Suprapubic skin (tissue), 4 donors: Measurements from ENCODE around the gene BNIP1. TPM values are rescaled to one million over a fixed set of nuclear protein-coding genes. Genes with fewer than 3 reads are reported as not detected.

ENCODE experiments used
- DNase-seq, 2 donors: peaks; one replicate each; pipeline ENCODE4 v3.0.0-alpha.2; 2019; ENCODE audit warnings: low spot score in 2 of 2
- H3K27ac ChIP-seq: fragments of 200-600 bp; sonication (generic); one replicate; pipeline ENCODE4 v1.5.1; 2019
- H3K27me3 ChIP-seq: fragments of 200-600 bp; sonication (generic); one replicate; pipeline ENCODE4 v1.5.1; 2019
- H3K36me3 ChIP-seq: fragments of 200-600 bp; sonication (generic); one replicate; pipeline ENCODE4 v1.5.1; 2019
- H3K4me1 ChIP-seq: fragments of 200-600 bp; sonication (generic); one replicate; pipeline ENCODE4 v1.5.1; 2019
- H3K4me3 ChIP-seq: fragments of 200-600 bp; sonication (generic); one replicate; pipeline ENCODE4 v1.5.1; 2019; ENCODE audit warnings: mild to moderate bottlenecking
- H3K9me3 ChIP-seq: fragments of 200-600 bp; sonication (generic); one replicate; pipeline ENCODE4 v1.5.1; 2019
- EP300 ChIP-seq: sonication (generic); formaldehyde crosslinking; IDR thresholded peaks from one replicate; pipeline ENCODE4 v1.6.1; 2017; ENCODE audit warnings: antibody characterized with exemption
- POLR2A ChIP-seq, 2 donors: fragments of 450-650 bp; IDR thresholded peaks; one replicate each; pipeline ENCODE4 v1.6.1; 2017; ENCODE audit warnings: antibody characterized with exemption in 2 of 2, mild to moderate bottlenecking in 2 of 2, moderate library complexity in 2 of 2
- POLR2AphosphoS5 ChIP-seq, 3 donors: sonication (generic); formaldehyde crosslinking; IDR thresholded peaks; one replicate each; pipeline ENCODE4 v1.6.1; 2017; ENCODE audit warnings: antibody characterized with exemption in 3 of 3
- WGBS: methylation state at CpG from one replicate; pipeline ENCODE4 v1.1.5; 2018; 5-methylcytosine and 5-hydroxymethylcytosine counted together
- total RNA-seq, 4 donors: library from RNA; depleted of rRNA; stranded (reverse); fragments of >200 nt; gene quantifications; one replicate each; pipeline ENCODE4 v1.1.0, GENCODE V29; 2016
- TF ChIP-seq, protein P1 (sequence below), 2 donors: fragments of 200-600 bp in 1 of 2; fragments of 450-650 bp in 1 of 2; sonication (generic) in 1 of 2; IDR thresholded peaks; one replicate each; pipeline ENCODE4 v1.5.1; 2016 to 2019; ENCODE audit warnings: antibody characterized with exemption in 2 of 2, mild to moderate bottlenecking in 1 of 2, moderate library complexity in 1 of 2

Gene BNIP1
- total RNA-seq, 4 donors from 2014 or later, result 7.1 to 16.5 (median 9.2) TPM

DNA sequence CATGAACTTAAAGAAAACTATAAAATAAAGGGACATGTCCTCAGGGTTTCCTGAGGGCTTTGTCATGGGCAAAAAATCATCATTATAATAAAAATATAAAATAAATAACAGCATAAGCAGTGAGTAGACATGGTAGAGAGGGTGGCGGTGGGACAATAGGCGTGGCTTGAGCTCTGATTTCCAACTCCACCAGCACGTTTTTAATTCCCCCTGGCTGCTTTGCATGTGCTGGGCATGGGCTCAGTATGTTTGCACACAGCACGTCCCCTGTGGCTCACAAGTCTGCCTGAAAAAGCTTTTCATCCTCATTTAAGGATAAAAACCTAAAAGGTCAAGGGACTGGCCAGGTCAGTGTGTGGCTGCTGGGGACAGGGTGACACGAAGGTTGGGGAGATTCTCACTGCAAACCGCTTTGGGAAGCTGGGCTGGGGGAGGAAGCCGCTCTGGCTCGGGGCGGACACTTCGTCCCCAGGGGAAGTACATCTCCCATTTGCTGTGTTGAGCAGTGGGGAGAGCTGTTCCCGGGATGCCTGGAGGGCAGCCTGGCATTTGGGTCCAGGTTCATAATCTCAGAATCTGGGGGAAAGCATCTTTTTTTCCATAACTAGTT is 58.0 kb downstream of the BNIP1 start:
- H3K4me1 ChIP-seq, result peaks cover 17% of the 10 kb centered on the region
- no peaks in the 10 kb centered on the region for H3K9me3 ChIP-seq
- peaks cover 23% of the 10 kb centered on the region for H3K27me3 ChIP-seq
- peak overlapping the region; percentile 34 for H3K27ac ChIP-seq
- TF ChIP-seq EP300, result no peak
- TF ChIP-seq POLR2A (IDR thresholded peaks at IDR 0.05), result no peak
- WGBS, result 7% methylated on average over 11 of the region's 11 CpGs
- no peak overlapping the region for H3K4me3 ChIP-seq
- no peak for DNase-seq
- H3K36me3 ChIP-seq, result no peaks in the 10 kb centered on the region

DNA sequence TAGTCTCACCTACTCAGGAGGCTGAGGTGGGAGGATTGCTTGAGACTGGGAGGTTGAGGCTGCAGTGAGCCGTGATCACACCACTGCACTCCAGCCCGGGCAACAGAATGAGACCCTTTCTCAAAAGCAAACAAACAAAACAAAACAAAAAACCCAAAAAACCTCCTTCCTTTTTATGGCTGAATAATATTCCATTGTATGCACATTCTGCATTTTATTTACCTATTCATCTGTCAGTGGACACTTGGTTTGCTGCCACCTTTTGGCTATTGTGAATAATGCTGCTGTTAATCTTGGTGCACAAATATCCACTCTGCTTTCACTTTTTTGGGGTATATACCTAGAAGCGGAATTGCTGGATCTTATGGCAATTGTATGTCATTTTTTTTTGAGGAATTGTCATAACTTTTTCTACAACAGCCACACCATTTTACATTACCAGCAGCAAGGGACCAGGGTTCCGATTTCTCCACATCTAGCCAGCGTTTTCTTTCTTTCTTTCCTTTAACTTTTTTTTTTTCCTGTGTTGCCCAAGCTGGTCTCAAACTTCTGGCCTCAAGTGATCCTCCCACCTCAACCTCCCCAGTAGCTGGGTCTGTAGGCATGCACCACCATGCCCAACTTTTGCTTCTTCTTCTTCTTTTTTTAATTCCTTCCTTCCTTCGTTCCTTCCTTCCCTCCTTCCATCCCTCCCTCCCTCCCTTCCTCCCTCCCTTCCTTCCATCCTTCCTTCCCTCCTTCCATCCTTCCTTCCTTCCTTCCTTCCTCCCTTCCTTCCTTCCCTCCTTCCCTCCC is 60.1 kb downstream of the BNIP1 start:
- WGBS, result 87% methylated on average over 6 of the region's 6 CpGs
- no peak for DNase-seq
- Histone ChIP-seq H3K27ac (no peak overlapping the region), H3K9me3 (no peaks in the 10 kb centered on the region), H3K4me3 (no peak overlapping the region), H3K36me3 (no peaks in the 10 kb centered on the region), H3K27me3 (peaks cover 23% of the 10 kb centered on the region), H3K4me1 (peaks cover 13% of the 10 kb centered on the region)
- TF ChIP-seq EP300 (no peak), POLR2AphosphoS5 (IDR thresholded peaks at IDR 0.05) (no peak), POLR2A (IDR thresholded peaks at IDR 0.05) (no peak)
- TF ChIP-seq, protein P1, sequence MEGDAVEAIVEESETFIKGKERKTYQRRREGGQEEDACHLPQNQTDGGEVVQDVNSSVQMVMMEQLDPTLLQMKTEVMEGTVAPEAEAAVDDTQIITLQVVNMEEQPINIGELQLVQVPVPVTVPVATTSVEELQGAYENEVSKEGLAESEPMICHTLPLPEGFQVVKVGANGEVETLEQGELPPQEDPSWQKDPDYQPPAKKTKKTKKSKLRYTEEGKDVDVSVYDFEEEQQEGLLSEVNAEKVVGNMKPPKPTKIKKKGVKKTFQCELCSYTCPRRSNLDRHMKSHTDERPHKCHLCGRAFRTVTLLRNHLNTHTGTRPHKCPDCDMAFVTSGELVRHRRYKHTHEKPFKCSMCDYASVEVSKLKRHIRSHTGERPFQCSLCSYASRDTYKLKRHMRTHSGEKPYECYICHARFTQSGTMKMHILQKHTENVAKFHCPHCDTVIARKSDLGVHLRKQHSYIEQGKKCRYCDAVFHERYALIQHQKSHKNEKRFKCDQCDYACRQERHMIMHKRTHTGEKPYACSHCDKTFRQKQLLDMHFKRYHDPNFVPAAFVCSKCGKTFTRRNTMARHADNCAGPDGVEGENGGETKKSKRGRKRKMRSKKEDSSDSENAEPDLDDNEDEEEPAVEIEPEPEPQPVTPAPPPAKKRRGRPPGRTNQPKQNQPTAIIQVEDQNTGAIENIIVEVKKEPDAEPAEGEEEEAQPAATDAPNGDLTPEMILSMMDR (IDR thresholded peaks at IDR 0.05), result peak in 1 of 2 donors; percentile 32

DNA sequence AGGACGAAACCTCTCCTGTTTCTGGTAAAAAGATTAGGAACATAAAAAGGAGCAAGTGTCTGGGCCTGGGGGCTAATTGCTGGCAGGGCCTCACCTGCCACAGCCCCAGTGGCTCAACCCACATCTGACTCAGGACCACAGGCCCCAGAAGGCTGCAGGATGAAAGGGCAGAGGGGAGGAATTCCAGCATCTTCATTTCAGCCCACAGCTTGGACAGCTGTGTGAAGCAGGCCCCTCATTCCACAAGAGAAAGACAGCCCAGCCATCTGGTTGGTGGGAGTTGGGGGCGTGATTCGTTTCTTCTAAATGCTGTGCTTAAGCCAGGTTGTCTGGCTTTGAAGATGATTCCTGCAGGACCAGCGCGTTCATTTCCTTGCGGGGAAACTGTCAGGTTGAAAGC is 61.6 kb downstream of the BNIP1 start:
- DNase-seq, result no peak
- Histone ChIP-seq H3K4me3 (no peak overlapping the region), H3K9me3 (no peaks in the 10 kb centered on the region), H3K36me3 (no peaks in the 10 kb centered on the region), H3K4me1 (peaks cover 13% of the 10 kb centered on the region), H3K27me3 (peaks cover 21% of the 10 kb centered on the region), H3K27ac (no peak overlapping the region)
- no peak for TF ChIP-seq EP300
- no peak for TF ChIP-seq POLR2A (IDR thresholded peaks at IDR 0.05)
- TF ChIP-seq, protein P1 (IDR thresholded peaks at IDR 0.05), result no peak
- TF ChIP-seq POLR2AphosphoS5 (IDR thresholded peaks at IDR 0.05), result no peak
- WGBS, result 67% methylated on average over 5 of the region's 6 CpGs

DNA sequence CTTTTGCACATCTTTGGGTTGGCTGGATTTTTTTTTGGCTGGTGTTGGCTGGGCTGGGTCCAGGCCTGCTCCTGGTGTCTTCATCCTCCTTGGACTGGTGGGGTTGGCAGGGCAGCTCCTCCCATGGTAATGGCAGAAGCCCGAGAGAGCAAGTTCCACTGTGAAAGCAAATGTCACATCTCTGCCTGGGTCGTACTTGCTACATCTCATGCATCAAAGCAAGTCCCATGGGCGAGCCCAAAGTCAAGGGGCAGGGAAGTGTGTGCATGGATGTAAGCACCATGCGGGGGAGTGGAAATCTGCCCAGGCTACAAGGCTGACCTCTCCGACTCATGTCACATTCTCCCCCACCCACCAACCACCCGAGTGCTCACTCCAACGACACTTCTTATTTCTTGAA is 64.0 kb downstream of the BNIP1 start:
- 79% methylated on average over 7 of the region's 7 CpGs for WGBS
- H3K27me3 ChIP-seq, result peaks cover 10% of the 10 kb centered on the region
- TF ChIP-seq POLR2A (IDR thresholded peaks at IDR 0.05), result no peak
- no peak for TF ChIP-seq EP300
- no peak for TF ChIP-seq POLR2AphosphoS5 (IDR thresholded peaks at IDR 0.05)
- TF ChIP-seq, protein P1 (IDR thresholded peaks at IDR 0.05), result no peak

DNA sequence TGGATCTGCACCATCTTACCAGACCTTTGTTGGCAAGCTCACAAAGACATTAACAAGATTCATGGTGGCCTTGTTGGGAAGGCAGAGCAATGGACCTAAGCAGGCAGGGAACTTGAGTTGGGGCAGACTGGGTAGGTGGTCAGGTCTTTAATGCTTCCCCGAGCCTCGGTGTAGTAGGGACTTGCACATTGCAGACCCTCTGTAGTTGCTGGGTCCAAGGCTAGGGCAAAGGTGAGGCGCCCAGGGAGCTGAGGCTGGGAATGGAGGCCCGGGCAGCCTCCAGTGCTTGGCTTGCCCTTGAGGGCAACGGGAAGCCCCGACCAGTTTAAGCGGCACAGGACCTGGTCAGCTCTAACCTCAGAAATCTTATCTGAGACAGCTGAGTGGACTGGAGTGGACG is 66.5 kb downstream of the BNIP1 start:
- WGBS, result 95% methylated on average over 8 of the region's 8 CpGs
- no peak for DNase-seq

More for the DNA sequence above, 64.0 kb downstream of the BNIP1 start:
- Histone ChIP-seq H3K27ac (no peak overlapping the region), H3K36me3 (no peaks in the 10 kb centered on the region), H3K9me3 (no peaks in the 10 kb centered on the region), H3K4me1 (no peaks in the 10 kb centered on the region), H3K4me3 (no peak overlapping the region)
- no peak for DNase-seq

More for the DNA sequence above, 66.5 kb downstream of the BNIP1 start:
- TF ChIP-seq POLR2AphosphoS5 (IDR thresholded peaks at IDR 0.05) (no peak), POLR2A (IDR thresholded peaks at IDR 0.05) (no peak), EP300 (no peak)
- TF ChIP-seq, protein P1 (IDR thresholded peaks at IDR 0.05), result no peak
- no peaks in the 10 kb centered on the region for H3K9me3 ChIP-seq
- H3K27ac ChIP-seq, result no peak overlapping the region
- H3K27me3 ChIP-seq, result peaks cover 3% of the 10 kb centered on the region
- H3K4me3 ChIP-seq, result no peak overlapping the region
- H3K4me1 ChIP-seq, result no peaks in the 10 kb centered on the region
- no peaks in the 10 kb centered on the region for H3K36me3 ChIP-seq
